ENCODE measurements around the gene ZFAND2B.

GRCh38 chr2:219183151-219183772 lies 23.3 kb upstream of the ZFAND2B start:
- TF ChIP-seq CTCF (IDR thresholded peaks at IDR 0.05) (no peak), POLR2A (IDR thresholded peaks at IDR 0.05) (no peak)

Measured in esophagus squamous epithelium (tissue), 4 donors.